ENCODE data around the gene POU2F2.

- TF ChIP-seq CTCF (IDR thresholded peaks at IDR 0.05) (no peak), POLR2A (IDR thresholded peaks at IDR 0.05) (no peak)
These were observed 11.1 kb downstream of the POU2F2 start for GRCh38 chr19:42121036-42121621.

Data from uterus (tissue), 2 donors.